Superior temporal gyrus (tissue), 1 donor: ENCODE measurements around the gene ADGRB2.

ENCODE experiments used
- DNase-seq: peaks from one replicate; pipeline ENCODE4 v3.0.0-alpha.2; 2016; ENCODE audit errors: extremely low spot score

Gene ADGRB2, protein sequence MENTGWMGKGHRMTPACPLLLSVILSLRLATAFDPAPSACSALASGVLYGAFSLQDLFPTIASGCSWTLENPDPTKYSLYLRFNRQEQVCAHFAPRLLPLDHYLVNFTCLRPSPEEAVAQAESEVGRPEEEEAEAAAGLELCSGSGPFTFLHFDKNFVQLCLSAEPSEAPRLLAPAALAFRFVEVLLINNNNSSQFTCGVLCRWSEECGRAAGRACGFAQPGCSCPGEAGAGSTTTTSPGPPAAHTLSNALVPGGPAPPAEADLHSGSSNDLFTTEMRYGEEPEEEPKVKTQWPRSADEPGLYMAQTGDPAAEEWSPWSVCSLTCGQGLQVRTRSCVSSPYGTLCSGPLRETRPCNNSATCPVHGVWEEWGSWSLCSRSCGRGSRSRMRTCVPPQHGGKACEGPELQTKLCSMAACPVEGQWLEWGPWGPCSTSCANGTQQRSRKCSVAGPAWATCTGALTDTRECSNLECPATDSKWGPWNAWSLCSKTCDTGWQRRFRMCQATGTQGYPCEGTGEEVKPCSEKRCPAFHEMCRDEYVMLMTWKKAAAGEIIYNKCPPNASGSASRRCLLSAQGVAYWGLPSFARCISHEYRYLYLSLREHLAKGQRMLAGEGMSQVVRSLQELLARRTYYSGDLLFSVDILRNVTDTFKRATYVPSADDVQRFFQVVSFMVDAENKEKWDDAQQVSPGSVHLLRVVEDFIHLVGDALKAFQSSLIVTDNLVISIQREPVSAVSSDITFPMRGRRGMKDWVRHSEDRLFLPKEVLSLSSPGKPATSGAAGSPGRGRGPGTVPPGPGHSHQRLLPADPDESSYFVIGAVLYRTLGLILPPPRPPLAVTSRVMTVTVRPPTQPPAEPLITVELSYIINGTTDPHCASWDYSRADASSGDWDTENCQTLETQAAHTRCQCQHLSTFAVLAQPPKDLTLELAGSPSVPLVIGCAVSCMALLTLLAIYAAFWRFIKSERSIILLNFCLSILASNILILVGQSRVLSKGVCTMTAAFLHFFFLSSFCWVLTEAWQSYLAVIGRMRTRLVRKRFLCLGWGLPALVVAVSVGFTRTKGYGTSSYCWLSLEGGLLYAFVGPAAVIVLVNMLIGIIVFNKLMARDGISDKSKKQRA (N-terminal part only)

DNA sequence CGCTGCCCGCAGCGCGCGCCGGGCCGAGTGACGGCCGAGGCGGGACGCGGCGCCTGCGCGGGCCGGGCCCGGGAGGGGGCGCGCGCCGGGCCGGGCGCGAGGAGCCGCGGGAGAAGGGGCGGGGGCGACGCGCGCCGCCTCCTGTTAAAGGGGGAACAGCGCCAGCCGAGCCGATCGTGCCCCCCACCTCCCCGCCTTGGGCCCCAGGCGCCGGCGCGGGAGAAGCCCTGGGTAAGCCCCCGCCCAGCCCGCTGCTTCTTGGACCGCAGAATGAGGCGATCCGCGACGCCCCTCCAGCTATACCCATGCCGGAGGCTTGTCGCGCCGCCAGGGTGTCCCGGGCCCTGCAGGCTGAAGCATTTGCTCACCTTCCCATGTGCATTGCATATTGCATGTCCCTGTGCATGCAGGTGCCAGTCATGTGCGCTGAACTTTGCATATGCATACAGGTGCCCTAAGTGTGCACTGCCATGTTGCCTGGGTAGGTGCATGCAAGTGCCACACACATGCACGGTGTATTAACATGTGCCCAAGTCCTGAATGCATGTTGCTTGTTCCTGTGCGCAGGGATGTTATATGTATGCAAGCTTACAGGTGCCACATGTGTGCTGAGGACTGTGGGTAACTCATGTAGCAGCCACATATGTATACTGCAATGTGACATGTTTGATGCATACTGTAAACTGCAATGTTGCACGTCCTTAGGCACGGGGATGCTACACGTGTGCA lies at the start of gene ADGRB2:
Gene ADGRB2, minus strand, starts transcription at position 29 of the 729 bp plus-strand sequence. CDS start 7,119 bp downstream, outside the sequence.
- DNase-seq = no peak

DNA sequence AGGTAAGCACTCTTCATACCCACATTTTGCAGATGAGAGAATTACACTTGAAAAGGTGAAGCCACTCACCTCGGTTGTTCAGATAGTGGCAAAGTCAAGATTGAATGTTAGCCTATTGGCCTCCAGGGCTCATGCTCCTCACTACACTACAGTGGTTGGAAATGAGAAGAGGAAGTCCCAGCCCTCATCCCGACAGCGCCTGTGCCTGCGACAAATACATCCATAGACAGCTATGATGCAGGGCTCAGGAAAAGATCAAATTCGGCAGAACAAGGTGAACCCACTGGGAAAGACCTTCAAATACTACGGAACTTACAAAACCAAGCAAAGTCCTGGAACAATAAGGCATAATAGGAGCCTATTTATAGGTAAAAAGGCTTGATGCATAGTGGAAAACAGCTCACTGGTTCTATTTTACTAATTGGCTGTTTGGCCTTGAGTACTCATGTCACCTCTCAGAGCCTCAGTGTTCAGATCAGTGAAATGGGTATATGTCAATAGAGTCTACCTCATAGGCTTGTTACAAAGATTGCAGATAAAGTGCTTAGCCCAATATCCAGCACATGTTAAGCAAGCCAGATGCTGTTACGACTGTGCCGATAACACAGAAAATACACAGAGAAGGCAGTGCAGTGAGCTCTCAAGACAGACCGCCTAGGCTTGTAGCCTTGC lies 48.2 kb upstream of the ADGRB2 start:
- no peak for DNase-seq

DNA sequence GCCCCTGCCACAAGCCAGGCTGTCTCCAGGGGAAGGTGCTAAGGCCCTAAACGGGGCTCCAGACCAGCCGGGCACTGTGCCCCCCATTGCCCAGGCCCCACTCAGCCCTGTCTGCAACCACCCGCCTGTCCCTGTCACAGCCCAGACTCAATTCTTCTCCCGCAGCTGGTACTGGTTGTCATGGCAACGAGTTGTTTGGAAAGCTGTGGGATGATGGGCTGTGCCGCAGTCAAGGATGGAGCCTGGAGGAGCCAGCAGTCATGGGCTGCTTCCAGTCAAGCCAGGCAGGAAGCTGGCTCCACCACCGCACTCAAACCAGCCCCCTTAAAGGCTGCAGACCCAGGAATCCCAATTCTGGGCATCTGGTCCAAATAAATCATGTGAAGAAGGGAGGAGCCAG lies 47.5 kb upstream of the ADGRB2 start:
- peak; percentile 98 for DNase-seq

DNA sequence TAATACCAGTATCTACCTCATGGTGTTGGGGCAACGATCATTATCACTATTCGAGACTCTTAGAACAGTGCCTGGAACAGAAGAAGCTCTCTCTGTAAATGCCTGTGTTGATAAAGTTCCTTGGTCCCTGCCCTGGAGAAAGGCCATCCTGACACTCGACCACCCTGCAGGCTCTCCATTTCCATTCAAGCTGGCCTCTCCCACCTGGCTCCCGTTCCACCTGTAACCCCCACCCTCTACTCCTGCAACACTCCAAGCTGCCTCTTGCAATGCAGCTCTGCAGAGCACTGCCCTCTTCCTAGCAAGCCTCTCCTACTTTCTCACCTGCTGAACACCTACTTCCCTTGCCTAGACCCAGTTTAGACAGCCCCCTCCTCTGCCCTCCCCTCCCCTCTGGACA lies 45.6 kb upstream of the ADGRB2 start:
- DNase-seq = no peak

DNA sequence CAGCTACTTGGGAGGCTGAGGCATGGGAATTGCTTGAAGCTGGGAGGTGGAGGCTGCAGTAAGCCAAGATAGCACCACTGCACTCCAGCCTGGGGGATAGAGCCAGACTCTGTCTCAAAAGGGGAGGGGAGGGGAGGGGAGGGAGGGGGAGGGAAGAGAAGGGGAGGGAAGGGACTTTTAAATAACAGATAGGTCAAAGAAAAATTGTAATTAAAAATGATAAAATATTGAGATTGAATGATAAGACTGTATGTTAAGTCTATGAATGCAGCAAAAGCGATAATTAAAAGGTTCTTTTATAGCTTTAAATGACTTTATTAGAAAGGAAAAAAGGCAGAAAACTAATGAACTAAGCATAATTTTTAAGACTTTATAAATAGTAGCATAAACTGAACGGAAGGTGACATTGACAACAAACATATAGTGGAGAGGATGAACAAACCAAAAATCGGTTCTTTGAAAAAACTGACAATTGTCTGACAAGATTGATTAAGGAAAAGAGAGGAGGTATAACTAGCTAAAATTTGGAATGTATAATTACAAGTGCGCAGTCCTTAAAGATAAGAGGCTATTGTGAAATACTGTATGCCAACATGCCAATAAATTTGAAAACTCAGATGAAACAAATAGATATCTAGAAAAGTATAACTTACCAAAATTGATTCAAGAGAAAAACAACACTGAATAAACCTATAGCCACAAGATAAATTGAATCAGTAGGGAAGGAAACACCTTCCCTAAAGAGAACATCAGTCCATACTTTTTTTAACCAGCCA lies 43.3 kb upstream of the ADGRB2 start:
- DNase-seq = no peak

DNA sequence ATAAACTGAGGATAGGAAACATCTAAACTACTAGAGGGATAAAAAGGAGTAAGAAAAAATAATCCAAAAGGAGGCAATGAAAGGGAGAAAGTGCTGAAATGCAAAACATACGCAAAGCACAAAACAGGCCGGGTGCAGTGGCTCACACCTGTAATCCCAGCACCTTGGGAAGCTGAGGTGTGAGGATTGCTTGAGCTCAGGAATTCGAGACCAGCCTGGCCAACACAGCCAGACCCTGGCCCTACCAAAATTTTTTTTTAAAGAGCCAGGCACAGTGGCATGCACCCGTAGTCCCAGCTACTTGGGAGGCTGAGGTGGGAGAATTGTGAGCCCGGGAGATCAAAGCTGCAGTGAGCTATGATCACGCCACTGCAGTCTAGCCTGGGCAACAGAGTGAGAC lies 41.2 kb upstream of the ADGRB2 start:
- no peak for DNase-seq

DNA sequence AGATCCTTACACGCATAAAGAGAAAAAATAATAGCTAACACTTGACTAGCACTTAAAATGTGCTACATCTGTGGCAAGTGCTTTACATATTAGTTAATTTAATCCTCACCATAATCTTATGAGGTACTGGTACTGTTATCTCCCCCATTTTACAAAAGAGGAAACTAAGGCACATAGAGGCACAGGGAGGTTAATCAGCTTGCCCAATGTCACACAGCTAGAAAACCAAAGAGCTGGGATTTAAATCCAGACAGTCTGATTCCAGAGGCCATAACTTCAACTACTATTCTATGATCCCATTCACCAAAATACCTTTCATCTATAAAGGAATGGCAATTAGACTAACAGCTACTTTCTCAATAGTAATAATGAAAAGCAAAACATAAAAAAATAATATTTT lies 40.0 kb upstream of the ADGRB2 start:
- DNase-seq = no peak

DNA sequence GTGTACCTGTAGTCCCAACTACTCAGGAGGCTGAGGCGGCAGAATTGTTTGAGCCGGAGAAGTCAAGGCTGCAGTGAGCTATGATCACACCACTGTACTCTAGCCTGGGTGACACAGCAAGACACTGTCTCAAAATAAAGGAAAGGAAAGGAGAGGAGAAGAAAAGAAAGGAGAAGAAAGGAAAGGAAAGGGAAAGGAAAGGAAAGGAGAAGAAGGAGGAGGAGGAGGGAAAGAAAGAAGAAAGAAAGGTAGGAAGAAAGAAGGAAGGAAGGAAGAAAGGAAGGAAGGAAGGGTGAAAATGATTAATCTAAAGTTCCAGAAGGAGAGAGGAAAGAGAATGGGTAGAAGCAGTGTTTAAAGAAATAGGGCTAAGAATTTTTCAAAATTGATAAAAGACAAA lies 39.5 kb upstream of the ADGRB2 start:
- no peak for DNase-seq

DNA sequence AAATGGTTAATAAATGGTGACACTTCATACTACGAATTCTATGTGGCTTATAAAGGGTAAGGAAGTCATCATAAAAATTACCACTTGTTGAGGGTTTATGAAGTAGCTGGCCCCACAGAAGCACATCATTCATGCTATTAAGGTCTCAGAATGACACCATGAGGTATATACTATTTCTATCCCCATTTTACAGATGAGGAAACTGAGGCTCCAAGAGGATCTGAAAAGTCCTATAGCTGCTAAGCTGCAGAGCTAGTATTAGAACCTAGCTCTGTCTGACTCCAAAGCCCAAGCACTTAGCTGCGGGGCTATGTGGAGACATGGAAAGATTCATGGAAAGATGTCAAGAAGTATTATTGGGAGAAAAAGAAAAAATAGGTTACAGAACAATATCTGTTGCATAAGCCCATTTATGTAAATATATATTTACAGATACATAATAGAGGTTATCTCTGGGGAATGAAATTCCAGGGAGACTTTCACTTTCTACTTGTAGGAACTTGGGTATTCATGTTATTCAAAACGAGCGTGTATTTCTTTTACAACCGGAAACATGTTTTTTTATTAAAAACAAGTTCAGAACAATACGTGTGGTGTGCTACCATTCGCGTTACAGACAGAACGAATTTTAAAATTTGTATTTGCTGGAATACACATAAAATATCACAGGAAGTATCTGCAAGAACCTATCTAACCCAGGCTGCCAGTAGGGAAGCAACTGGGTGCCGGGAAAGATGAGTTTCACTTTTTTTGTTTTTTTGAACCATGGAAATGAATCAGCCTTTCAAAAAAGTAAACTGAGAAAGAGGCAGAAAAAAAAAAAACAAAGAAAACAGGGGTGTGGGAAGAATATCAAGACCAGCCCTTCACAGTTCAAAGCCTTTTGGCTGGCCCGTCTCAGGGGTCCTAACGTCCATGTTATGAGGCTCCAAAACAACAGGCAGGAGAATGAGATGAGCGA lies 38.3 kb upstream of the ADGRB2 start:
- DNase-seq = peak; percentile 69

DNA sequence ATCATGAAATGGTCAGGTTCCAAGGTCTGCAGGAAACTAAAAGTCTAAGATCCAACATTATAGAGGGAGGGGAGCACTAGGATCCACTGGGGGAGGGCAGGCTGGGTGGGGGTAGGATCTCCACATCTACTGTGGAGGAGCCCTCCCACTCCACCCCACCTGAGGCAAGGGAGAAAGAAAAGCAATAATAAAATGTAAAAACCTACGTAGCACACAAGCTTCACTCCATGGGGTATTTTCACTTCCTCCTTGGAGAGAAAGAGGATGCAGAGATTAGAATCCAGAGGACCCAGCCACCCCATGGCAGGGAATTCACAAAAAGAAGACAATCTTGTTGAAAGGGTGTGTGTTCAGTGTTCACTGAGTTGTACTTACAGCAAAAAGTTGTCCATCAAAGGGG lies 37.3 kb upstream of the ADGRB2 start:
- DNase-seq = no peak

DNA sequence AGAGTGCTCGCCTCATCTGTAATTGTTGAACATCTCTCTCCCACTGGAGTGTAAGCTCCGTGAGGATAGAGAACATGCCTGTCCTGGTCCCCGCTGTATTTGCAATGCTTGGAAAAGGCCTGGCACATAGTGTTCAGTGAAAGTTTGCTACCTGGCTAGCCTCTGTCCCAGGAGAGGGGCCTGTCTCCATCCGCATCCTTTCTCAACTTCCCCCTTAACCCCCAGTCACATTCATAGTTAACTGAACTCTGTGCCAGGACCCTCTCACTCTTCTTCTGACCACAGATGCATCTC lies 36.5 kb upstream of the ADGRB2 start:
- no peak for DNase-seq

DNA sequence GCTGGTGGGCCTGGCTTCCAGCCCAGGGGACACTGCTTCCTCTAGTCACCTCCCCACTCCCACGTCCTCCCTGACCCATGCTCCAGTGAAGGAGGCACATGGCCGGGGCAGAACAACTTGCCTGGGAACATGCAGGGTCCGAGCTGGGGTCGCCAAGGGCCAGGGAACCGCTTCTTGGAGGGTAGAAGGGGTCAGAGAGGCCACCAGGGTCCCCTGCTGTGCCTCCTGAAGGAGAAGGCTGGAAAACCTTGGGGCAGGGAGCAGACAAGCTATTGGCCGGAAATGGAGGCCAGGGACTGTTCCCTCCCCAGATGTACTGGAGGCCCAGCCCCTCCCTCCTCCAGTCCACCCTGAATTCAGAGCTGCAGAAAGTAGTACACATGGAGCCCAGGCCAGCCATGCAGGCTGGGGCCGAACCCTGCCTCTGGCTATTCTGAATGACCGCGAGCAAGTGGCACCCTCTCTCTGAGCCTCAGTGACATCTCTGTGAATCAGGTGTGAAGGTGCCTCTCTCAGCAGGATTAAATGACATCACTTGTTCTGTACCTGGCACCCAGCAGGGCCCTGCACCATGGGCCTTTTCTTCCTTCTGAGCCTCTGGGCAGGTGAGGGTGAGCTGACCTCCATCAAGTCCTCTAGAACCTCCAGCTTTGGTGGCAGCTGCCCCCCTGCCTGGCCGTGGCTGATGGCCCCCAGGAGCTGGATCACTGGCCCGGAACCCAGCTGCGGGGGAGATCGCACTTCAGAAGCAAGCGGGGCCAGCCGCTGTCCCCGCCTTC lies 35.9 kb upstream of the ADGRB2 start:
- no peak for DNase-seq

DNA sequence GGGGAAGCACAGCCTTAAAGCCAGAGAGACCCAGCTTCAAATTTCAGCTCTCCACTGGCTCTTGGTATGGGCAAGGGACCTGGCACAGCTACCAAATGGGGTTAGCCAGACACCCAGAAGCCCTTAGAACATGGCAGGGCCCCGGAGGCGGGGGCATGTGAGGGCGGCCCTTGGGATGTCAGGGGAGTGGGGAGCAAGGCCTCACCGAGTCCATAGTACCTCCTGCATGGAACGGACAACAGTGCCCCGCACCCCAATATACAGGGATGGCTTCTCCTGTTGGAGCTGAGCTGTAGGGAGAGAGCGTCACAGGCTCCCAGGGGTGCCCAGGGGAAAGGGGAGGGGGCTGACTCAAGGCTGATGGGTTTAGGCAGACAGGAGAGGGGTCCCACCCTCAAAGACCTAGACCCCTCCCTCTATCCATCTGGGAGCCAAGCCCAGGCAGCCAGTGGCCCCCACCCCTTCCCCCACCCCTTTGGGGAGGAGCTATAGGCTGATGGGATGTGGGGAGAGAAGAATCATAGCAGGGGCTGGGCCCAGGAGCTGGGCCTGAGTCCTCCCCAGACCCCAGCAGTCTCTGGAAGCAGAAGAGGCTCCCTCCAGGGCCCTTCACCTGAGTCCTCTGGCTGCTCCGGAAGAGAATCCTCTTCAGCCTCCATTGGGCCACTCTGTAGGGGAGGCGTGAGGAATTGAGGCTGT lies 35.2 kb upstream of the ADGRB2 start:
- no peak for DNase-seq

DNA sequence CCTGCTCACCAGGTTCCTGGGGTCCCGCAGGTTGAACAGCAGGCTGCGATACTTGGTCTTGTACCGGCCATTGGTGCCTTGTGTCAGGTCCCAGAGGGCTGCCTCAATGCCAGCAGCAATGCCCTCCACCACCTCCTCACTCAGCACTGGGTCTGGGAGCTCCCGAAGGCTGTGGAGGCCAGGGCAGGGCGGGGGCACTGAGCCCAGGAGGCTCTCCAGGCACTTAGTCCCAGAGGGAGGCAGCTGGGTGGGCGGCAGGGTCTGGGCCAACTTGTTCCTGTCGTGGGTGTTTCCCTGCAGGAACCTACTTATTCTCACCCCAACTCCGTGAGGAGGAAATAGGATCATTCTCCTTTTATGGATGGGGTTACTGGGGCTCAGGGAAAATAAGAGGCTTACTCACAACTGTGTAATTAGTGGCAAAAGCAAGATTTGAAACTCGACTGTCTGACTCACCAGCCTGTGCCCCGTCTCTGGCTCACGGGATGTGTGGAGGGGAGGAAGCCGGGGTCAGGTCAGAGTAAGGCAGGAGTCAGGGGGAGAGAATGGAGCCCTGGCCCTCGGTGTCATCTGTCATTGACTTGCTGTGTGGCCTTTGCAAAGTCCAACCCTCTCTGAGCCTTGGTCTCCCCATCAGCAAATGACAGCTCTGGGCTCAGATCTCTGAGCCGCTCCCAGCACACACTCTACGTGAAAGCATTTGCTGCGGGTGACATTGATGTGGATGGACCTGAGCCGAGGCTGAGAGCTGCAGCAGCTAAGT lies 34.5 kb upstream of the ADGRB2 start:
- no peak for DNase-seq

DNA sequence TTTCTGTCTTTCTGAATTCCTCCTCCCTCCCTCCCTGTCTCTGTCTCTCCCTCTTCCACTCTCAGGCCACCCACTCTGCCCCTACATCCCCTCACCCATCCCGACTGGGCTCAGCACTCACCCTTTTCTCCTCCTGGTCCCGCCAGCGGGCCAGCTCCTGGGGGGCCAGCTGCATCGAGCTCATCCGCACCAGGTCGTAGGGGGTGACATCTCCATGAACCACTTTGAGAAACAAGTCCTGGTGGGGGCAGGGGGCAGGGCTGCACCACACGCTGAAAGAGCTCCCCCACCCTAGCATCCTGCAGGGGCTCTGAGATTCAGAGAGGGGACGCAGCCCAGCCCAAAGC lies 33.9 kb upstream of the ADGRB2 start:
- no peak for DNase-seq

DNA sequence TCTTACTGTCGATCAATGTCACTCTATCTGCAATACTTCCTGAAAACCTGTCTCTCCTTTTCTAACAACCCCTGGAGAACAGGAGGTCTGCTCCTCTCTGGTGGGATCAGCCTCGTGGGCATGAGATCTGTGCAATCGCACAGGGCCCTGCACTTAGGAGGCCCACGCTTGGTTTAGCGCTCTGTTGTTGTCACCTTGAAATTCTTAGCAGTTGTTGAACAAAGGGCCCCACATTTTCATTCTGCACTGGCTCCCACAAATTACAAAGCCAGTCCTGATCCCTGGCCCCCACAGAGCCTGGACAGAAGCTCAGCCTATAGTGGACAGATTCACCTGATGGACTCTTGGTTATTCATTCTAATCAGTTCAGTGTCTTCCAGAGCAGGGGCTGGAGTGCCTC lies 33.1 kb upstream of the ADGRB2 start:
- DNase-seq = no peak

DNA sequence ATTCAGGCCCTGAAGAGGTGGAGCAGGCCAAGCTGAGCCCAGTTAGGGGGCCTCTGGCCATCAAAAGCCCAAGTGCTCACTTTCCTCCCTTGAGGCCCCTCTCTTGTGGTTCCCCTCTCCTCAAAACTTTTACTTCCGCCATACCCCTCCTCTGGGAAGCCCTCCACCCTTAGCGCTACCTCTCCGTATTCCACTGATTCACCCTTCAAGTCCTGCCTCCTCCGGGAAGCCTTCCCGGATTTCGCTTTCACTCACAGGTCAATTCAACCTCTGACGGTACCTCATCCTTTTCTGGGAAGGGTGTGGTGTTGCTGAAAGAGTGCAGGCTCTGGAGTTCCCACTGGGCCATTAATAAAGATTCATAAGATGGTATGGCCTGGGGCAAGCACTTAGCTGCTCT lies 32.6 kb upstream of the ADGRB2 start:
- no peak for DNase-seq
